H1 (cell line): ENCODE measurements around the gene CD47.

Experiments used
- EZH2 ChIP-seq: fragments of 200-600 bp; sonication (generic); IDR thresholded peaks from 2 replicates; pipeline ENCODE4 v1.7.1; 2012; ENCODE audit warnings: low read depth, mild to moderate bottlenecking, moderate library complexity, low read length, inconsistent platforms; ENCODE audit not compliant: severe bottlenecking
- PHF8 ChIP-seq: fragments of 200-600 bp; sonication (generic); conservative IDR thresholded peaks from 2 replicates; pipeline ENCODE4 v1.7.1; 2012; ENCODE audit warnings: low read depth, mild to moderate bottlenecking, inconsistent platforms, low read length, moderate library complexity
- POLR2AphosphoS5 ChIP-seq: IDR thresholded peaks from 2 replicates; pipeline ENCODE4 v1.6.1; 2011; ENCODE audit warnings: low read depth, low read length
- RBBP5 ChIP-seq: IDR thresholded peaks from 2 replicates; pipeline ENCODE4 v1.7.1; 2012; ENCODE audit warnings: low read depth, mild to moderate bottlenecking, inconsistent platforms, low read length, moderate library complexity, borderline replicate concordance
- SAP30 ChIP-seq: fragments of 300-600 bp; sonication (generic); IDR thresholded peaks from 2 replicates; pipeline ENCODE4 v1.7.1; 2012; ENCODE audit warnings: low read length, moderate library complexity, mild to moderate bottlenecking, inconsistent platforms; ENCODE audit not compliant: insufficient read depth, insufficient replicate concordance
- TF ChIP-seq, protein P1 (sequence below): IDR thresholded peaks from 2 replicates; pipeline ENCODE4 v1.6.1; 2012; ENCODE audit warnings: low read length, inconsistent platforms
- TF ChIP-seq, protein P2 (sequence below): IDR thresholded peaks from 2 replicates; pipeline ENCODE4 v1.6.1; 2011; ENCODE audit warnings: low read length, improper control_type of control experiment

- TF ChIP-seq POLR2AphosphoS5 (no peak), SAP30 (no peak), PHF8 (no peak), RBBP5 (no peak), EZH2 (no peak)
- TF ChIP-seq, protein P1, sequence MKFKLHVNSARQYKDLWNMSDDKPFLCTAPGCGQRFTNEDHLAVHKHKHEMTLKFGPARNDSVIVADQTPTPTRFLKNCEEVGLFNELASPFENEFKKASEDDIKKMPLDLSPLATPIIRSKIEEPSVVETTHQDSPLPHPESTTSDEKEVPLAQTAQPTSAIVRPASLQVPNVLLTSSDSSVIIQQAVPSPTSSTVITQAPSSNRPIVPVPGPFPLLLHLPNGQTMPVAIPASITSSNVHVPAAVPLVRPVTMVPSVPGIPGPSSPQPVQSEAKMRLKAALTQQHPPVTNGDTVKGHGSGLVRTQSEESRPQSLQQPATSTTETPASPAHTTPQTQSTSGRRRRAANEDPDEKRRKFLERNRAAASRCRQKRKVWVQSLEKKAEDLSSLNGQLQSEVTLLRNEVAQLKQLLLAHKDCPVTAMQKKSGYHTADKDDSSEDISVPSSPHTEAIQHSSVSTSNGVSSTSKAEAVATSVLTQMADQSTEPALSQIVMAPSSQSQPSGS = no peak
- TF ChIP-seq, protein P2, sequence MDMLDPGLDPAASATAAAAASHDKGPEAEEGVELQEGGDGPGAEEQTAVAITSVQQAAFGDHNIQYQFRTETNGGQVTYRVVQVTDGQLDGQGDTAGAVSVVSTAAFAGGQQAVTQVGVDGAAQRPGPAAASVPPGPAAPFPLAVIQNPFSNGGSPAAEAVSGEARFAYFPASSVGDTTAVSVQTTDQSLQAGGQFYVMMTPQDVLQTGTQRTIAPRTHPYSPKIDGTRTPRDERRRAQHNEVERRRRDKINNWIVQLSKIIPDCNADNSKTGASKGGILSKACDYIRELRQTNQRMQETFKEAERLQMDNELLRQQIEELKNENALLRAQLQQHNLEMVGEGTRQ = no peak
These were observed 35.5 kb upstream of the CD47 start for GRCh38 chr3:108126348-108126747.
